Esophagus squamous epithelium (tissue), 5 donors: ENCODE data around the gene ZNF217. TPM values are rescaled to one million over a fixed set of nuclear protein-coding genes. Genes with fewer than 3 reads are reported as not detected.

ENCODE experiments used
- DNase-seq: peaks from one replicate; lab custom pipeline; 2025; lab: John Stamatoyannopoulos, UW
- H3K27ac ChIP-seq, 4 donors: fragments of 200-600 bp; sonication (generic); one replicate each; pipeline ENCODE4 v1.5.1; 2016 to 2019; ENCODE audit warnings: mild to moderate bottlenecking in 1 of 4
- H3K27me3 ChIP-seq, 4 donors: fragments of 200-600 bp; sonication (generic); 1 replicate in 3 of 4; 2 replicates in 1 of 4; pipeline versions ENCODE4 v1.5.1 to v1.6.0; 2017 to 2021; ENCODE audit warnings: antibody characterized with exemption in 1 of 4
- H3K36me3 ChIP-seq, 3 donors: fragments of 200-600 bp; sonication (generic); one replicate each; pipeline ENCODE4 v1.5.1; 2016 to 2019
- H3K4me1 ChIP-seq, 3 donors: fragments of 200-600 bp; sonication (generic); one replicate each; pipeline ENCODE4 v1.5.1; 2017 to 2019
- H3K4me3 ChIP-seq, 4 donors: fragments of 200-600 bp; sonication (generic); 1 replicate in 3 of 4; 2 replicates in 1 of 4; pipeline ENCODE4 v1.5.1; 2016 to 2019; ENCODE audit warnings: mild to moderate bottlenecking in 2 of 4, moderate library complexity in 1 of 4
- H3K9me3 ChIP-seq, 3 donors: fragments of 200-600 bp; sonication (generic); one replicate each; pipeline ENCODE4 v1.5.1; 2016 to 2019
- POLR2A ChIP-seq, 4 donors: fragments of 450-650 bp; IDR thresholded peaks; one replicate each; pipeline ENCODE4 v1.6.1; 2017; ENCODE audit warnings: antibody characterized with exemption in 4 of 4, mild to moderate bottlenecking in 4 of 4, moderate library complexity in 3 of 4
- WGBS, 2 donors: methylation state at CpG; one replicate each; pipeline ENCODE4 v1.1.5; 2018; 5-methylcytosine and 5-hydroxymethylcytosine counted together
- intact Hi-C: fragments of 100-400 bp; cut with DNase I; formaldehyde crosslinking; loops from one replicate; pipeline ENCODE4 v1.15.0; 2022
- total RNA-seq, 4 donors: library from RNA; depleted of rRNA; stranded (reverse); fragments of >200 nt; gene quantifications; one replicate each; pipeline ENCODE4 v1.1.0, GENCODE V29; 2016
- TF ChIP-seq, protein P1 (sequence below), 6 experiments: fragments of 450-650 bp in 4 of 6; fragments of 200-600 bp in 2 of 6; sonication (generic) in 2 of 6; IDR thresholded peaks; one replicate each; pipeline ENCODE4 v1.5.1; 2016 to 2019; ENCODE audit warnings: antibody characterized with exemption in 6 of 6, mild to moderate bottlenecking in 4 of 6, moderate library complexity in 4 of 6
- donor health status: DM: yes; HTN: yes; CAD: no.

ZNF217 gene
- total RNA-seq, 4 donors from 2014 or later, result 20.7 to 27.5 (median 22.2) TPM

DNA sequence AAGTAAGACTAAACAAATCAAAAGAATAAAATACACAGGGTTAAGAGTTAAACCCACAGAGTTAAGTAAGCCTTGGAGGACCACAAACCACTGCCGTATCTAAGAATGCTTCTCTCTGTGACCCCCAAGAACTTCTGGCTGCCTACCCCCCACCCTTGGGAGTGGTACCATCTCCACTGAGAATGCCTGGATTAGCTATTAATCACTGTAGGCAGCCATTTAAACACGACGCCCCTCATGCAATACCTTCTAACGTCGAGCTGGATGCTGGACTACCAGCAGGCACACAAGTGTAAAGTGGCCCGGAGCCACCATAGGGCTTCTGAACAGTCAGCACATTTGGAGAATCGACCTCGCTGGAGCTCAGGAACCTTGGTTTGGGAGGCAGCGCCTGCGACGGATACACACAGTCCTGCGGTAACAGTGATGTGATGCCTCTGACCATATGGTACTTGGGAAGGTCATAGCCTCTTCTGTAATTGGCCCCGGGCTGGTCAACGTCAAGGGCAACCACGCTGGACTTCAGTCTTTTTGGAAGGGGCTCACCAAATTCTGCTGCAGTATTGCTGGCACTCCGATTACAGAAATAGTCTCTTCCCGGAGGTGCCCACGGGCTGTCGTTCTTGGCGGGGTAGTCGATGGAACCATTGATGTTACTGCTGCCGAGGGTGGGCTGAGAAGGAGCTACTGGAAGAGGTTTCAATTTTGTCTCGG is 18.0 kb downstream of the ZNF217 start:
- WGBS, 2 donors, result 82 to 88% methylated on average over 20 to 22 of the region's 23 CpGs
- DNase-seq, result no peak
- no peak overlapping the region for H3K27ac ChIP-seq
- H3K4me1 ChIP-seq, result peaks cover 19 to 48% (median 23%) of the 10 kb centered on the region in 3 donors
- no peaks in the 10 kb centered on the region for H3K9me3 ChIP-seq
- intact Hi-C loops, result loop anchor here (5.0 kb wide), 1 partner anchor 342 kb away; no protein-coding TSS in a partner anchor
- TF ChIP-seq, protein P1, sequence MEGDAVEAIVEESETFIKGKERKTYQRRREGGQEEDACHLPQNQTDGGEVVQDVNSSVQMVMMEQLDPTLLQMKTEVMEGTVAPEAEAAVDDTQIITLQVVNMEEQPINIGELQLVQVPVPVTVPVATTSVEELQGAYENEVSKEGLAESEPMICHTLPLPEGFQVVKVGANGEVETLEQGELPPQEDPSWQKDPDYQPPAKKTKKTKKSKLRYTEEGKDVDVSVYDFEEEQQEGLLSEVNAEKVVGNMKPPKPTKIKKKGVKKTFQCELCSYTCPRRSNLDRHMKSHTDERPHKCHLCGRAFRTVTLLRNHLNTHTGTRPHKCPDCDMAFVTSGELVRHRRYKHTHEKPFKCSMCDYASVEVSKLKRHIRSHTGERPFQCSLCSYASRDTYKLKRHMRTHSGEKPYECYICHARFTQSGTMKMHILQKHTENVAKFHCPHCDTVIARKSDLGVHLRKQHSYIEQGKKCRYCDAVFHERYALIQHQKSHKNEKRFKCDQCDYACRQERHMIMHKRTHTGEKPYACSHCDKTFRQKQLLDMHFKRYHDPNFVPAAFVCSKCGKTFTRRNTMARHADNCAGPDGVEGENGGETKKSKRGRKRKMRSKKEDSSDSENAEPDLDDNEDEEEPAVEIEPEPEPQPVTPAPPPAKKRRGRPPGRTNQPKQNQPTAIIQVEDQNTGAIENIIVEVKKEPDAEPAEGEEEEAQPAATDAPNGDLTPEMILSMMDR (IDR thresholded peaks at IDR 0.05), result no peak
- TF ChIP-seq POLR2A (IDR thresholded peaks at IDR 0.05), result no peak
- H3K4me3 ChIP-seq, result no peak overlapping the region
- H3K27me3 ChIP-seq, result no peaks in the 10 kb centered on the region
- H3K36me3 ChIP-seq, result peaks cover 30 to 85% (median 59%) of the 10 kb centered on the region in 3 donors

DNA sequence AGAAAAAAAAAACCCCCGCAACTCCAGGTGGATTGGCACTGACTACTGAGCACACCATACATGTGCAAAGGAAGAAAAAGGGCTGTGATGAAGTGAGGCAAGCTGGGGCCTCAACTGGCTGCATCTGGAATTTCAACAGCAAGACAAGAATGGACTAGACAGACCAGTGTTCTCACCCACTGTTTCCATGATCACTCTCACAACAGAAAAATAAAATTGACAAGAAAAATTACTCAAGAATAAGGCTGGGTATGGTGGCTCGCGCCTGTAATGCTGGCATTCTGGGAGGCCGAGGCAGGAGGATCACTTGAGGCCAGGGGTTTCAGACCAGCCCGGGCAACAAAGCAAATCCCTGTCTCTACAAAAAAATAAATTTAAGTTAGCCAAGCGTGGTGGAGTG is 18.8 kb downstream of the ZNF217 start:
- no peak overlapping the region for H3K27ac ChIP-seq
- H3K4me1 ChIP-seq, result peaks cover 10 to 45% (median 14%) of the 10 kb centered on the region in 3 donors
- intact Hi-C loops, result loop anchor here (5.0 kb wide), 1 partner anchor 342 kb away; no protein-coding TSS in a partner anchor
- 72 to 78% methylated on average over 6 of the region's 6 CpGs for WGBS, 2 donors
- H3K9me3 ChIP-seq, result no peaks in the 10 kb centered on the region
- H3K27me3 ChIP-seq, result no peaks in the 10 kb centered on the region
- DNase-seq, result no peak
- H3K4me3 ChIP-seq, result no peak overlapping the region
- TF ChIP-seq, protein P1 (IDR thresholded peaks at IDR 0.05), result no peak
- TF ChIP-seq POLR2A (IDR thresholded peaks at IDR 0.05), result no peak
- peaks cover 31 to 85% (median 63%) of the 10 kb centered on the region in 3 donors for H3K36me3 ChIP-seq

DNA sequence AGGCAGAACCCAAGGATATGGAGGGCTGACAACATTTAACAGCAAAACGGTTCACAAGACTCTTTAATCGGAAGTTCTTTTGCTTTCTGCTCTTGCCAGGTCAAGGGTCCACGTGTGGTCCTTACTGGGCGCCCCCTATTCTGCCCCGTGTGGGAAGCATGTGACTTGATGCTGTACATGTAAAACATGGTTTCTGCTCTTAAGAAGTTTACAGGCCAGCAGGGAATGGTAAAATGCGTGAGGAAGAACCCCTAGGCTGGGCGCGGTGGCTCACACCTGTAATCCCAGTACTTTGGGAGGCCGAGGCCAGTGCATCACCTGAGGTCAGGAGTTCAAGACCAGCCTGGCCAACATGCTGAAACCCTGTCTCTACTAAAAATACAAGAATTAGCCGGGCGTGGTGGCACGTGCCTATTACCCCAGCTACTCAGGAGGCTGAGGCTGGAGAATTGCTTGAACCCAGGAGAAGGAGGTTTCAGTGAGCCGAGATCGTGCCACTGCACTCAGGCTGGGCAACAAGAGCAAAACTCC is 19.3 kb downstream of the ZNF217 start:
- no peak for DNase-seq
- Histone ChIP-seq H3K27me3 (no peaks in the 10 kb centered on the region), H3K9me3 (no peaks in the 10 kb centered on the region), H3K4me1 (peaks cover 5 to 40% (median 10%) of the 10 kb centered on the region in 3 donors), H3K27ac (no peak overlapping the region), H3K36me3 (peaks cover 31 to 89% (median 67%) of the 10 kb centered on the region in 3 donors), H3K4me3 (no peak overlapping the region)
- WGBS, 2 donors, result 68 to 85% methylated on average over 6 to 11 of the region's 14 CpGs
- TF ChIP-seq, protein P1 (IDR thresholded peaks at IDR 0.05), result no peak
- no peak for TF ChIP-seq POLR2A (IDR thresholded peaks at IDR 0.05)
- intact Hi-C loops, result no loop called here

DNA sequence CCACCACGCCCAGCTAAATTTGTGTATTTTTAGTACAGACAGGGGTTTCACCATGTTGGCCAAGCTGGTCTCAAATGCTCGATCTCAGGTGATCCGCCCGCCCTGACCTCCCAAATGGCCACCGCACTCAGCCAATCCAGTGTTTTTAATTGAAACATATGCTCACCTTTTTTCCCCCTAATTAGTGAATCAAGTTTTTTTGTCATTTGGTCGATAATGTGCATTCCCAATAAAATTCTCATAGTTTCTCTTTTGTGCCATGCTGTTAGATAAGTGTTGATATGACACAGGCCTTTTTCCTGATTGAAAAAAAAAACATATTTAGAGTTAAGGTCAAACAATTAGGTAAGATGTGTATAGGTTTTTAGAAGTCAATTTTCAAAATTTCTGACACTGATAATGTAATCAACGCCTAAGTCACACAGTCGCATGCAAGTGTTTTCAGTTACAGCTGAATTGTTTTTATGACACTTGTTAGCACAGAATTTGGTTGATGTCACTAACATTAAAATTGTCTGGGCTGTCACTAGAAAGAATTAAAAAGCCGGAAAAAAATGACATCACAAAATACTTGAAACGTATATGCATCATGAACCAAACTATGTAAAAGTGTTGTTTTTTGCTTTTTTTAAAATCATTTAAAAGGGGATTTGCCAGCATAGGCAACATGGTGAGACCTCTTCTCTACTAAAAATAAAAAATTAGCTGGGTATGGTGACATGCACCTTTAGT is 21.9 kb downstream of the ZNF217 start:
- Histone ChIP-seq H3K4me3 (no peak overlapping the region), H3K36me3 (peaks cover 24 to 100% (median 63%) of the 10 kb centered on the region in 3 donors), H3K27me3 (no peaks in the 10 kb centered on the region), H3K27ac (no peak overlapping the region), H3K9me3 (no peaks in the 10 kb centered on the region), H3K4me1 (peaks cover 0 to 23% (median 6%) of the 10 kb centered on the region in 3 donors)
- DNase-seq, result no peak
- 91 to 93% methylated on average over 10 of the region's 10 CpGs for WGBS, 2 donors
- TF ChIP-seq, protein P1 (IDR thresholded peaks at IDR 0.05), result no peak
- TF ChIP-seq POLR2A (IDR thresholded peaks at IDR 0.05), result no peak
- intact Hi-C loops, result no loop called here
